PC-9 (cell line): ENCODE results near the gene TMEM119. TPM values are rescaled to one million over a fixed set of nuclear protein-coding genes. Genes with fewer than 3 reads are reported as not detected.

Source experiments
- BruUV-seq: library from RNA; stranded (reverse); fragments of 400-500 nt; replicated peaks from 2 replicates; lab custom pipeline; 2021; lab: Mats Ljungman, UMichigan
- CTCF ChIA-PET: fragments of 300-600 bp; sonication (Branson Sonifier 250); formaldehyde crosslinking; loops from one replicate; lab custom pipeline; 2022; ENCODE audit warnings: antibody characterized with exemption; lab: Charles Lee
- POLR2A ChIA-PET: fragments of 300-600 bp; sonication (Branson Sonifier 250); formaldehyde crosslinking; loops from one replicate; lab custom pipeline; 2022; ENCODE audit warnings: antibody characterized with exemption; ENCODE audit not compliant: unreplicated experiment; lab: Charles Lee
- DNase-seq, 2 experiments: peaks; one replicate each; pipeline versions ENCODE4 v3.0.0 to v3.0.0-alpha.2; 2015 to 2022; ENCODE audit warnings: mixed read lengths in 1 of 2
- H2AFZ ChIP-seq: fragments of 200-600 bp; sonication (generic); 2 replicates; pipeline ENCODE4 v1.8.1; 2017; ENCODE audit warnings: antibody characterized with exemption
- H3F3A ChIP-seq: fragments of 200-600 bp; sonication (generic); 2 replicates; pipeline ENCODE4 v1.8.1; 2017; ENCODE audit warnings: antibody characterized with exemption, mild to moderate bottlenecking, low read depth; ENCODE audit not compliant: insufficient read depth
- H3K27ac ChIP-seq: fragments of 200-600 bp; sonication (generic); 2 replicates; pipeline ENCODE4 v1.6.1; 2016; ENCODE audit warnings: mixed run types
- H3K27me3 ChIP-seq: fragments of 200-600 bp; sonication (generic); 2 replicates; pipeline ENCODE4 v1.6.1; 2016; ENCODE audit warnings: low read depth, mixed run types; ENCODE audit not compliant: insufficient read depth
- H3K36me3 ChIP-seq: fragments of 200-600 bp; sonication (generic); 2 replicates; pipeline ENCODE4 v1.6.1; 2016; ENCODE audit warnings: low read depth, mixed run types
- H3K4me1 ChIP-seq: fragments of 200-600 bp; sonication (generic); replicated peaks from 2 replicates; pipeline ENCODE4 v1.6.1; 2016; ENCODE audit warnings: mixed run types; ENCODE audit not compliant: insufficient read depth
- H3K4me2 ChIP-seq: fragments of 200-600 bp; sonication (generic); 2 replicates; pipeline ENCODE4 v1.6.1; 2017; ENCODE audit warnings: mixed run types
- H3K4me3 ChIP-seq: fragments of 200-600 bp; sonication (generic); 2 replicates; pipeline ENCODE4 v1.6.1; 2016; ENCODE audit warnings: mixed run types
- H3K79me2 ChIP-seq: fragments of 200-600 bp; sonication (generic); 2 replicates; pipeline ENCODE4 v1.6.1; 2017; ENCODE audit warnings: low read depth, mixed run types
- H3K9me2 ChIP-seq: fragments of 200-600 bp; sonication (generic); 2 replicates; pipeline ENCODE4 v1.8.1; 2017; ENCODE audit warnings: mild to moderate bottlenecking; ENCODE audit not compliant: insufficient read depth
- H3K9me3 ChIP-seq: fragments of 200-600 bp; sonication (generic); 2 replicates; pipeline ENCODE4 v1.8.1; 2016; ENCODE audit warnings: low read depth; ENCODE audit not compliant: insufficient read depth
- H4K20me1 ChIP-seq: fragments of 200-600 bp; sonication (generic); 2 replicates; pipeline ENCODE4 v1.8.1; 2017; ENCODE audit not compliant: insufficient read depth
- EZH2 ChIP-seq: fragments of 200-600 bp; sonication (generic); IDR thresholded peaks from 2 replicates; pipeline ENCODE4 v1.8.0; 2017; ENCODE audit warnings: antibody characterized with exemption, low read depth
- intact Hi-C: fragments of 100-400 bp; cut with micrococcal nuclease; formaldehyde crosslinking; loops from one replicate; pipeline ENCODE4 v1.10.0; 2022; ENCODE audit not compliant: unreplicated experiment
- total RNA-seq: library from RNA; stranded (reverse); gene quantifications from 2 replicates; pipeline ENCODE4 v1.2.3, GENCODE V29; 2021
- TF ChIP-seq, protein P1 (sequence below): fragments of 200-600 bp; sonication (generic); conservative IDR thresholded peaks from 2 replicates; pipeline ENCODE4 v1.6.1; 2017; ENCODE audit warnings: mixed run types, antibody characterized with exemption, mild to moderate bottlenecking, moderate library complexity

Gene TMEM119
- total RNA-seq, 1 experiment from 2014 or later = not detected

- no peaks in the 10 kb centered on the region for H3K9me2 ChIP-seq
- H3K79me2 ChIP-seq = no peaks in the 10 kb centered on the region
- ChIA-PET POLR2A (interaction anchor here (0.5 kb wide), 1 partner anchor 144 kb away, joined by 13 read pairs; no protein-coding TSS in a partner anchor), CTCF (no interaction called here)
- H3K9me3 ChIP-seq = no peaks in the 10 kb centered on the region
- H3K36me3 ChIP-seq = no peaks in the 10 kb centered on the region
- DNase-seq = no peak
- H3K27ac ChIP-seq = no peak overlapping the region
- peaks cover 14% of the 10 kb centered on the region; the same call in 1 of the 2 replicates for H3K27me3 ChIP-seq
- no peaks in the 10 kb centered on the region for H3K4me1 ChIP-seq
- intact Hi-C loops = no loop called here
- TF ChIP-seq, protein P1, sequence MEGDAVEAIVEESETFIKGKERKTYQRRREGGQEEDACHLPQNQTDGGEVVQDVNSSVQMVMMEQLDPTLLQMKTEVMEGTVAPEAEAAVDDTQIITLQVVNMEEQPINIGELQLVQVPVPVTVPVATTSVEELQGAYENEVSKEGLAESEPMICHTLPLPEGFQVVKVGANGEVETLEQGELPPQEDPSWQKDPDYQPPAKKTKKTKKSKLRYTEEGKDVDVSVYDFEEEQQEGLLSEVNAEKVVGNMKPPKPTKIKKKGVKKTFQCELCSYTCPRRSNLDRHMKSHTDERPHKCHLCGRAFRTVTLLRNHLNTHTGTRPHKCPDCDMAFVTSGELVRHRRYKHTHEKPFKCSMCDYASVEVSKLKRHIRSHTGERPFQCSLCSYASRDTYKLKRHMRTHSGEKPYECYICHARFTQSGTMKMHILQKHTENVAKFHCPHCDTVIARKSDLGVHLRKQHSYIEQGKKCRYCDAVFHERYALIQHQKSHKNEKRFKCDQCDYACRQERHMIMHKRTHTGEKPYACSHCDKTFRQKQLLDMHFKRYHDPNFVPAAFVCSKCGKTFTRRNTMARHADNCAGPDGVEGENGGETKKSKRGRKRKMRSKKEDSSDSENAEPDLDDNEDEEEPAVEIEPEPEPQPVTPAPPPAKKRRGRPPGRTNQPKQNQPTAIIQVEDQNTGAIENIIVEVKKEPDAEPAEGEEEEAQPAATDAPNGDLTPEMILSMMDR = no peak
- no peak for TF ChIP-seq EZH2
- no peaks in the 10 kb centered on the region for H4K20me1 ChIP-seq
- no peak overlapping the region for H3K4me3 ChIP-seq
- no TSS peak for BruUV-seq
- H2AFZ ChIP-seq = no peak overlapping the region
- no peaks in the 10 kb centered on the region for H3F3A ChIP-seq
- no peak overlapping the region for H3K4me2 ChIP-seq
Measured at GRCh38 chr12:108581311-108582227, 16.3 kb downstream of the TMEM119 start.

GRCh38 chr12:108580531-108580930, 17.4 kb downstream of the TMEM119 start:
- CTCF ChIA-PET = no interaction called here
- Histone ChIP-seq H3K9me2 (no peaks in the 10 kb centered on the region), H3K27ac (no peak overlapping the region), H3K27me3 (peaks cover 14% of the 10 kb centered on the region; the same call in 1 of the 2 replicates), H3K36me3 (no peaks in the 10 kb centered on the region), H2AFZ (no peak overlapping the region), H3K9me3 (no peaks in the 10 kb centered on the region), H3K4me3 (no peak overlapping the region), H4K20me1 (no peaks in the 10 kb centered on the region), H3K4me2 (no peak overlapping the region), H3K4me1 (no peaks in the 10 kb centered on the region), H3F3A (no peaks in the 10 kb centered on the region), H3K79me2 (no peaks in the 10 kb centered on the region)
- no peak for TF ChIP-seq EZH2
- TF ChIP-seq, protein P1 = no peak
- DNase-seq = no peak
- no TSS peak for BruUV-seq
- POLR2A ChIA-PET = no interaction called here
- intact Hi-C loops = no loop called here

- intact Hi-C loops = no loop called here
- ChIA-PET POLR2A (no interaction called here), CTCF (no interaction called here)
- H3K9me3 ChIP-seq = no peaks in the 10 kb centered on the region
- peaks cover 14% of the 10 kb centered on the region; the same call in 1 of the 2 replicates for H3K27me3 ChIP-seq
- H3F3A ChIP-seq = no peaks in the 10 kb centered on the region
- TF ChIP-seq, protein P1 = no peak
- no peak for TF ChIP-seq EZH2
- H3K79me2 ChIP-seq = no peaks in the 10 kb centered on the region
- no peak overlapping the region for H3K4me2 ChIP-seq
- no peaks in the 10 kb centered on the region for H3K4me1 ChIP-seq
- DNase-seq = no peak
- H3K36me3 ChIP-seq = no peaks in the 10 kb centered on the region
- H3K4me3 ChIP-seq = no peak overlapping the region
- BruUV-seq = no TSS peak
- no peaks in the 10 kb centered on the region for H4K20me1 ChIP-seq
- no peak overlapping the region for H2AFZ ChIP-seq
- no peak overlapping the region for H3K27ac ChIP-seq
- no peaks in the 10 kb centered on the region for H3K9me2 ChIP-seq
Measured at GRCh38 chr12:108578813-108579212, 19.1 kb downstream of the TMEM119 start.
